Measurements from ENCODE around the gene FAH.
"Not testable (repeated sequence)": the region's sequence is repeated elsewhere in the genome, so short reads cannot be mapped to it uniquely, and the experiment has no call there.

Gene FAH

DNA sequence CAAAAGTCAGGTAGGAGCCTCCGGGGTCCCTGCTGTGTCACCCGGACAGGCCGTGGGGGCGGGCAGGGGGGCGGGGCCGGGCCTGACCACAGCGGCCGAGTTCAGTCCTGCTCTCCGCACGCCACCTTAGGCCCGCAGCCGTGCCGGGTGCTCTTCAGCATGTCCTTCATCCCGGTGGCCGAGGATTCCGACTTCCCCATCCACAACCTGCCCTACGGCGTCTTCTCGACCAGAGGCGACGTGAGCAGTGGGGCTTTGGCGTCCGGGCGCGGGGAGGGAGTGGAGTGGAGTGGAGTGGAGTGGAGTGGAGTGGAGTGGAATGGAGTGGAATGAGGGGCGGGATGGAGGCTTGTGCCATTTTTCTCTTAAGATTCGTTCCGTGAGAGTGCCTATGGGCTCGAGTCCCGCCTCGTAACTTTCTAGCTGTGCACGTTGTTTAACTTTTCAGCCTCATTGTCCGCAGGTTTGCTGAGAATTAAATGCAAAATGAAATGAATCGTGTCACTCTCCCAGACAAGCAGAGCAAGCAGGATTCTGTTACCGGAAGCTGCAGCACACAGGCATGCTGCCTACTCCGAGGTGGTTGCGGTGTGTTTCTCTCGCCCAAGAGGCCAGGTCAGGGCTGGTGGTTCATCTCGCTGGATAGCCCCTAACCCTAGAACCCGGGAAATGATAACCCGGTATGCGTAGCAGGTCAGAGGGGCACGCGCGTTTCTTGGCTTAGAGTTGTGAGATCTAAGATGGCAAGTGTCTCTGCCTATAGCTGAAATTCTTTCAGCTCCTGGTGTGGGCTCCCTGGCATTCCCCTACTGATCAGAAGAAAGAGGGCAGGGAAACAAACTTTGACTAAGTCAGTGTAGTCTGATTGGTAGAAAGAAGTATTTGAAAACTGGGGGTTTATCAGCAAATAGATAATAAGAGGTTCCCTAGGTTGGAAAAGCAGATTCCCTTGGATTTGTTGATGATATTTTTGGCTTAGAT lies at the start of gene FAH:
Gene FAH, plus strand, starts transcription at position 104 of the 981 bp plus-strand sequence. Its CDS starts 56 bp downstream, at position 160.
- DNase-seq, result no peak

- no peak for DNase-seq
These were observed 47.6 kb upstream of the FAH start for GRCh38 chr15:80105193-80105592.

GRCh38 chr15:80105595-80105994 lies 47.2 kb upstream of the FAH start:
- DNase-seq, result no peak

DNA sequence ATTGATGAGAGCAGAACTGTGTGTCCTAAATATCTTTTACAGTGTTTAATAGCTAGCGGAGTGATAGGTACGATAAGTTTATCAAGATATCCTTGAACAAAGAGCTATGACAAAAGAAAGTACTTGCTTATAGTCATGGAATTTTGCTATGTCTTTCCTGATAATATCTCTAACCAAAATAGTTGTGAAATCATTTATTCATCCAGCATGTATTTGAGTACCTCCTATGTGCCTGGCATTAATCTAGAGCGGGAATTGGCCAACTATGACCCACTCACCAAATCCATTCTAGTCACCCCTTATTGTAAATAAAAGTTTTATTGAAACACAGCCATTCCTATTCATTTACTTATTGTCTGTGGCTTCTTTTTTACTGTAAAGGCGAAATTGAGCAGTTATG lies 46.7 kb upstream of the FAH start:
- no peak for DNase-seq

DNA sequence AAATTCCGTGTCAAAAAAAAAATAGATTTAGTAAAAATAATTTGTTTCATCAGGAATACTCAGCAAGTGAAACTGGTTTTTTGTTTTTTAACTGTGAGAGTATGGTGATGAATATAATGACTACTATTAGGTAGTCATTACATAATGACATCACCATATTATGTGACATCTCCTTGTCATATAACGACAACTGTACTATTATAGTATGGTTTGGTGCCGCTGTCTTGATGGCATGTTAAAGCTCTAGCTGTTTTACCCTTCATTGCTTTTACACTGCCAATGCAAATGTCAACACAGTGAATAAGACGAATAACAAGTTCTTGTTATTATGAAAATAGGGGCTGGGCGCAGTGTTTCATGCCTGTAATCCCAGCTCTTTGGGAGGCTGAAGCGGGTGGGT lies 45.6 kb upstream of the FAH start:
- no peak for DNase-seq

DNA sequence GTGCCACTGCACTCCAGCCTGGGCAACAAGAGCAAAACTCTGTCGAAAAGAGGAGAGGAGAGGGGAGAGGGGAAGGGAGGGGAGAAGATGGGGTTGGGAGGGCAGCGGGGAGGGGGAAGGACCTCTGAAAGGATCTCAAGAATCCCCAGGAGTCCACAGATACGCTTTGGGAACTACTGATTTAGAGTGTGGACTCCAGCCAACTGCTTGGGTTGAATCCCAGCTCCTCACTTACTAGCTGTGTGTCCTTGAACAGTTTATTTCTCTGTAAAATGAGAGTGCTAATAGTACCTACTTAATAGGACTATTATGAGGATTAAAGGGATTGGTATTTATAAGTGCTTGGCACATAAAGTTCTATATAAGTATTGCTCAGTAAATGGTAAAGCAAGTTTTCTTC lies 45.0 kb upstream of the FAH start:
- DNase-seq, result no peak

DNA sequence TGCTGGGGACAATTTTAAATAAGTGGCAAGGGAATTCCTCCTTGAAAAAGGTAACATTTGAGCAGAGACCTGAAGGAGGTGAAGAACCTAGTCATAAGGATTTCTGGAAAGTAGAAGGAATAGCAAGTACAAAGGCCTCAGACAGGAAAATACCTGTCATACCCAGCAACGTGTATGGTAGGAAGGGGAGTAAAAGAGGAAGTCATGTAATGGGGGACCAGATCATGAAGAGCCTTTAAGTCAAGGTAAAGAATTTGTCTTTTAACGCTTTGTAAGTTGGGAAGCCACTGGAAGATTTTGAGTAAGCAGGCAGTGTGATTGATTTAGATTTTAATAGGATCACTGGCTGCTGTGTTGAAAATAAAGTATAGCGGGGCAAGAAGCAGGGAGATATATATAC lies 43.4 kb upstream of the FAH start:
- no peak for DNase-seq

DNA sequence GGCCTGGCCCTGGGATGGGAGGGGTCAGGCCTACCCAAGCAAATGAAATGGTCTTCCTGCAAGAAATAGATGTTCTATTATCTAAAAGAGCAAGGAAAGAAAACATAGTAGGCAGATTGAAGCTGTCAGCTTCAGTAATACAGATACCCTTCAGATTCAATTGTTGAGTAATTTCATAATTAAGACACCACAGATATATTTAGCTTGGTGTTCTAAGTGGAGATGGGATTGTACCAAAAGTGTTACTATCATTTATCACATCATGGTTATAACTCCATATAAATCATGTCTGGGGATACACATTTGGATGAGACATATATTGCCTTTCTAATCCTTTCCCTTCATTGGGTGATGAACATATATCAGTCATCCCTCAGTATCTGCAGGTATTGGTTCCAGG lies 41.9 kb upstream of the FAH start:
- DNase-seq, result no peak

DNA sequence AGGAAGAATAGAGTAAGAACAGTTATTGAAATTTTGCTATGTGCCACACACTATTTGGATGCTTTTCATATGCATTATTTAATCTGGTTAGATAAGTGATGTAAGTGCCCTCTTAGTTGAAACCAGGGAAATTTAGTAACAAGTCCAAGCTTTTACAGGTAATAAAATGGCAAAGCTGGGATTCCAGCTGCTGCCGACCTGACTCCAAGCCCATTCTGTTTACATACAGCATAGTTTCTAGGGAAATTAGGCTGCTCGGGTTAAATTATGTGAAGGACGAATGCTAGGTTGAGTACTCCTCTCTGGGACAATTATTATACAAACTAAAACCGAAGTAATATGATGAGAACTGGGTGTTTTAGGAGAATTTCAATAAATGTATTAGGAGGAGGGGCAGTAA lies 38.7 kb upstream of the FAH start:
- no peak for DNase-seq

DNA sequence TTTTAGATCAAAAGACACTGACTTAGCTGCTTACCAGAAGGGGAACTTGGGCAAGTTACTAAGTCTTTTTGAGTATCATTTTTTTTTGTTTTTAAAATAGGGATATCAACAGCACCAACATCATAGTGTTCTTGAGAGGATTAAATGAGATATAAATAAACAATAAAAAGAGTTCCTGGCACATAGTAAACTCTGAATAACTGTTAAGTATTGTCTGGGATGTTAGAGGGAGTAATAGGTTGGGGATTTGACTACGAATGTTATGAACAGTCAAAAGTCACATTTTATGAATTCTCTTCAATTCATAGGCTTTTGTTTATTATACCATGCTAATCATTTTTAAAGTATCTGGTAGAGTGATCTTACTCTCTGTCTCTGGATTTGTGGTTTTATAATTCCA lies 37.8 kb upstream of the FAH start:
- no peak for DNase-seq

GRCh38 chr15:80118956-80119355 lies 33.8 kb upstream of the FAH start:
- DNase-seq, result no peak

GRCh38 chr15:80120636-80121035 lies 32.2 kb upstream of the FAH start:
- no peak for DNase-seq

DNA sequence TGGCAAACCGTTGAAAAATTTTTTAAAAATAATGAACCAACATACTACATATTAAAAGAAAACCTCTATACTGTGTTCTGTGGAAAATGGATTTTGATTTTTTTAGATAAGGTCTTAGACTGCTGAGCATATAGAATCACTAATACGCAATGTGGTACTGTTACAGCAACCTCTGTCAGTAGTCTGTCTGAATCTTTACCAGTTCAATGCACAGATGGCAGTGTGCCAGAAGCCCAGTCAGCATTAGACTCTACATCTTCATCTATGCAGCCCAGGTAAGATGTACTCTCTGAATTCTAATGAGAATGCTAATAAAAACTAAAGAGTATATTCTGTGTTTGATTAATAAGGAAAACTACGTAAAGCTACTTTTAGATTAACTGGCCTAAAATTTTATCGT lies 31.3 kb upstream of the FAH start:
- DNase-seq, result no peak

GRCh38 chr15:80123034-80123433 lies 29.8 kb upstream of the FAH start:
- DNase-seq, result no peak

- DNase-seq, result not testable (repeated sequence)
These were observed 25.5 kb upstream of the FAH start for GRCh38 chr15:80127253-80127652.

DNA sequence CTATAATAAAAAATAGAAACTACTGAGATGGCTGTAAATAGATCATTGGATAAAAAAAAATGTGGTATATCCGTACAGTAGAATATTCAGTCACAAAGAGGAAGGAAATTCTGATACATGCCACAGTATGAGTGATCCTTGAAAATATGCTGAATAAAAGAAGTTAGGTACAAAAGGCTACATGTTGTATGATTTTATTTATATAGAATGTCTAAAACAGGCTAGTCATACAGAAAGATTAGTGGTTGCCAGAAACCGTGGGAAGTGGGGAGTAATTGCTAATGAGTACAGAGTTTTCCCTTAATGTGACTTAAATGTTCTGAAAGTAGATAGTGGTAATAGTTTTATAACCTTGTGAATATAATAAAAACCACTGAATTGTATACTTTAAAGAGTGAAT lies 24.9 kb upstream of the FAH start:
- no peak for DNase-seq

- no peak for DNase-seq
These were observed 20.4 kb upstream of the FAH start for GRCh38 chr15:80132382-80132781.

- DNase-seq, result no peak
These were observed 15.9 kb upstream of the FAH start for GRCh38 chr15:80136854-80137253.

- no peak for DNase-seq
These were observed 13.8 kb upstream of the FAH start for GRCh38 chr15:80138961-80139360.

DNA sequence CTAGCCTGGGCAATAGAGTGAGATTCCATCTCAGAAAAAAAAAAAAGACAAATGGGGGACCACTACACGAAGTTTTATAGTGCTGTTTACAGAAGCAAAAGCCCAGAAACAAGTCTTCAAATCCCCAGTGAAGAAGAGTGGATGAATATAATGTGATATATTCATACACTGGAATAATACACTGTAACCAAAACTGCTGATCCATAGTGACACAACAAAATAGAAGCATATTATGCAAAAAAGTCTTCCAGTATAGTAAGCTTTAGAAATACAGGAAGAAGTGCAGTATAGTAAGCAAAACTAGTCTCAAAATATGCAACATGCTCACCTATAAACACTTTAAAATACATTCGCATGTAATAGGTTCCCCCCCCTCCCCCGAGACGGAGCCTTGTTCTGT lies 11.9 kb upstream of the FAH start:
- DNase-seq, result no peak

GRCh38 chr15:80141916-80142598 lies 10.7 kb upstream of the FAH start:
- DNase-seq, result no peak

GRCh38 chr15:80142646-80143045 lies 10.2 kb upstream of the FAH start:
- no peak for DNase-seq

DNA sequence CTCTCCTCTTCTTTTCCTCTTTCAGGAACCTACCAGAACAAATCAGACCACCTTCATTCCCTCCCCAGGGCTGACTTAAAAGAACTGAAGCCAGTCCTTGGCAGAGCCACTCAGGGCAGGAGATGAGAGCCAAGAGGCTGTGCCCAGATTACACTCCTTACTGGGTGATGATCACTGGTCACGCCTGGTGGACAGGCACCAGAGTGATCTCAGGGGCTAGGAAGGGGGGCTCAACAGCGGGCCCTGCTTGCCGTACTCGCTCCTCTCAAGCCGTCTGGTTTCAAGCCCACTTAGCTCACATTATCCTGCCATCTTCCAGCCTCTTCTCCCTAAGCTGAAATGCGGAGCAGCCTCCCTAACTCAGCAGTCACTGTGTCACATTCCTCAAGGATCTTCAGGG lies 1.7 kb upstream of the FAH start:
- no peak for DNase-seq

DNA sequence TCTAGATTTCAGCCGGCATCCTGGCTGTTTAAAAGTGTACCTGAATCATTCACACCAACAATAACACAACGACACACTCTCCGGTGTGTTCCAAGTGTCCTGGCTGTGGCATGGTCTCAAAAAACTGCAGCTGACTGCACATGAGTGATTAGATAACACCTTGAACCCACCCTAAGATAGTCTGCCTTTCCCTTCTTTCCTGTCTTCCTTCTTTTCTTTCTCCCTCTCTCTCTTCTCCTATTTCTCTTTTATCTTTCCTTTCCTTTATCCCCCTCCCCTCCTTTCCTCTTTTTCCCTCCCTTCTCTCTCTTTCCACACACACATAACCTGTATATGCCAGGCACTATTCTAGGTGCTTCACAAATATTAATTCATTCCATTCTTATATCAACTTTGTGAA lies 1.2 kb upstream of the FAH start:
- DNase-seq, result no peak

All from DMS153 (cell line).